GM19240 (cell line): ENCODE data around the gene FKBP7.
"Not testable (repeated sequence)": the region's sequence is repeated elsewhere in the genome, so short reads cannot be mapped to it uniquely, and the experiment has no call there.

Source experiments
- DNase-seq: peaks from one replicate; pipeline ENCODE4 v3.0.0; 2011; ENCODE audit warnings: low spot score; ENCODE audit not compliant: insufficient read length

Gene FKBP7

GRCh38 chr2:178450524-178450773, 28.0 kb downstream of the FKBP7 start:
- DNase-seq: peak; percentile 27

GRCh38 chr2:178449700-178450523, 28.5 kb downstream of the FKBP7 start:
- DNase-seq: no peak

- no peak for DNase-seq
These were observed 29.3 kb downstream of the FKBP7 start for GRCh38 chr2:178448968-178449661.

GRCh38 chr2:178441426-178441825, 37.0 kb downstream of the FKBP7 start:
- no peak for DNase-seq

GRCh38 chr2:178436662-178437061, 41.7 kb downstream of the FKBP7 start:
- no peak for DNase-seq

- DNase-seq: no peak
These were observed 49.1 kb downstream of the FKBP7 start for GRCh38 chr2:178429336-178429735.

- DNase-seq: no peak
These were observed 50.0 kb downstream of the FKBP7 start for GRCh38 chr2:178428396-178428806.

- no peak for DNase-seq
These were observed 50.9 kb downstream of the FKBP7 start for GRCh38 chr2:178427458-178427857.

- DNase-seq: no peak
These were observed 52.0 kb downstream of the FKBP7 start for GRCh38 chr2:178426388-178426787.

- no peak for DNase-seq
These were observed 53.1 kb downstream of the FKBP7 start for GRCh38 chr2:178425255-178425827.

- not testable (repeated sequence) for DNase-seq
These were observed 54.7 kb downstream of the FKBP7 start for GRCh38 chr2:178423746-178424145.

GRCh38 chr2:178422097-178422496, 56.3 kb downstream of the FKBP7 start:
- DNase-seq: no peak

GRCh38 chr2:178420463-178420999, 57.9 kb downstream of the FKBP7 start:
- no peak for DNase-seq

GRCh38 chr2:178419123-178419522, 59.3 kb downstream of the FKBP7 start:
- no peak for DNase-seq

GRCh38 chr2:178418426-178418825, 60.0 kb downstream of the FKBP7 start:
- DNase-seq: no peak

GRCh38 chr2:178417916-178418315, 60.5 kb downstream of the FKBP7 start:
- DNase-seq: no peak

GRCh38 chr2:178415979-178416378, 62.4 kb downstream of the FKBP7 start:
- DNase-seq: no peak

GRCh38 chr2:178414266-178415247, 63.8 kb downstream of the FKBP7 start:
- peak; percentile 41 for DNase-seq
